K562 treated with DMSO at 1 percent for 4 hours (cell line): ENCODE measurements around the gene ALOX12. TPM values are rescaled to one million over a fixed set of nuclear protein-coding genes. Genes with fewer than 3 reads are reported as not detected.

Source experiments
- total RNA-seq: library from RNA; unstranded; fragments of 300-600 nt; gene quantifications from 2 replicates; pipeline ENCODE4 v1.2.3, GENCODE V29; 2022; ENCODE audit not compliant: insufficient read depth

ALOX12 gene, protein sequence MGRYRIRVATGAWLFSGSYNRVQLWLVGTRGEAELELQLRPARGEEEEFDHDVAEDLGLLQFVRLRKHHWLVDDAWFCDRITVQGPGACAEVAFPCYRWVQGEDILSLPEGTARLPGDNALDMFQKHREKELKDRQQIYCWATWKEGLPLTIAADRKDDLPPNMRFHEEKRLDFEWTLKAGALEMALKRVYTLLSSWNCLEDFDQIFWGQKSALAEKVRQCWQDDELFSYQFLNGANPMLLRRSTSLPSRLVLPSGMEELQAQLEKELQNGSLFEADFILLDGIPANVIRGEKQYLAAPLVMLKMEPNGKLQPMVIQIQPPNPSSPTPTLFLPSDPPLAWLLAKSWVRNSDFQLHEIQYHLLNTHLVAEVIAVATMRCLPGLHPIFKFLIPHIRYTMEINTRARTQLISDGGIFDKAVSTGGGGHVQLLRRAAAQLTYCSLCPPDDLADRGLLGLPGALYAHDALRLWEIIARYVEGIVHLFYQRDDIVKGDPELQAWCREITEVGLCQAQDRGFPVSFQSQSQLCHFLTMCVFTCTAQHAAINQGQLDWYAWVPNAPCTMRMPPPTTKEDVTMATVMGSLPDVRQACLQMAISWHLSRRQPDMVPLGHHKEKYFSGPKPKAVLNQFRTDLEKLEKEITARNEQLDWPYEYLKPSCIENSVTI
- 3.8 and 6.1 TPM in 2 replicates for total RNA-seq

DNA sequence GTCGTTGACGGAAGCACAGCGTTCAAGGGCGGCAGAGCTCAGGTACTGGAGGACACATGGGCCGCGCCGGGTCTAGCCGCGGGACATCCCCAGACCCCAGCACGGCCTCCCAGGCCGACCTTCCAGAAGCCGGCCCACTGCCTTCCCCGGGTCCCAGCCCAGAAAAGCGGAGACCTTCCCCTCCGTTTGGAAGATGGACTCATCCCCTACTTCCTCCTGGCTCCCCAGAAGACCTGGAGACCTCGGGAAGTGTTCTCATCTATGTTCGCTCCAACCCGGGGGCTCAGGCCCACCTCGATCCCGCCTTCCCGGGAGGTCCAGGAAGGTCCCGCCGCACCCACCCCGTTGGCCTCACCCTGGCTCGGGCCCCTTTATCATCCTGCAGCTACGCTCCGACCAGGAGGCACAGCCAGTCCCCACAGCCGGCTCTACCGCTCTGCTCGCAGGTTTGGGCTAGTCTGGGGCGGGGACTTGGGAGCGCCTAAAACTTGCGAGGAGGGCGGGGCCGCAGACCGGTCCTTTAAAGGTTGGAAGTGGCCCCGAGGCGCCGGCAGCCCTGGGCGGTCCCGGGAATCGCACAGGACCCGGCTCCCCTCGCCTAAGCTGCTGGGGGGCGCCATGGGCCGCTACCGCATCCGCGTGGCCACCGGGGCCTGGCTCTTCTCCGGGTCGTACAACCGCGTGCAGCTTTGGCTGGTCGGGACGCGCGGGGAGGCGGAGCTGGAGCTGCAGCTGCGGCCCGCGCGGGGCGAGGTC lies at the start of gene ALOX12:
Gene ALOX12, plus strand, starts transcription at position 550 of the 756 bp plus-strand sequence. Its CDS starts 69 bp downstream, at position 619.

DNA sequence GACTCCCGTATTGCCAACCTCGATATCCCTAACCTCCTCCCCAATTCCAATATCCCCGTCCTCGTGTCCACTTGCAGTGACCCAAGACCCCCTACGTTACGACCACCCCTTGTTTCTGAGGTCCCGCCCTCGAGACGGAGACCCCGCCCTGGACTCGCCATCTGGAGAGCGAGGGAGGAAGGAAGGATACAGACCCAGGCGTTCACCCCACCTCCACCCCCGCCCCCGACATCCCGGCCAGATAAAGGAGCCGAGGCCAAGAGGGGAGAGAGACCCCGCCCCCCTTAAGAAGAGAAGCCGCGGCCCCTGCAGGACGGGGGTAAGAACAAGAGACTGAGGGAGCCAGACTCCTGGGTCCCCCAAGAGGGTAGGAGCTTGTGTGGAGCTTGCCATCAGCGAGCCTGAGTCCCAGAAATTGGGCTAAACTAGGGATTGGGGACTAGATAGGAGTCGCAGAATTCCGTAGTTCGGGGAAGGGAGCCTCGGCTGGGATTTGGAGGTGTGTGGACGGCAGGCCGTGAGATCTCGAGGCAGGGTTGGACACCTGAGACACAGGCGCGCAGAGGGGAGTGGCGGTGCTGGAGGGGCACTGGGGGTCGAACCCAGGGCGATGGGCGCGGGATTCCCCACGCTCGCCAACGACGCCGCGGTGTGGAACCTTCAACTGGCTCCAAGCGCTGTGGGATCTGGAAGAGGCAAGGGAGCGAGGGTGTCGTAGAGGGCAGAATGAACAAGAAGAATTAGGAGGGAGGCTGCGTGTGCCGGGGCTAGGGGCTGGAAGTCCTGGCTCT lies 27.1 kb downstream of the ALOX12 start, which contains the start of gene BCL6B:
Gene BCL6B, plus strand, starts transcription at position 270 of the 791 bp plus-strand sequence. CDS start 622 bp downstream, outside the sequence.

GRCh38 chr17:7035591-7036368 lies 39.9 kb downstream of the ALOX12 start, which contains the start of gene SLC16A13:
Gene SLC16A13, plus strand, starts transcription at chr17:7036015. Its CDS starts 368 bp downstream, at chr17:7036383.

DNA sequence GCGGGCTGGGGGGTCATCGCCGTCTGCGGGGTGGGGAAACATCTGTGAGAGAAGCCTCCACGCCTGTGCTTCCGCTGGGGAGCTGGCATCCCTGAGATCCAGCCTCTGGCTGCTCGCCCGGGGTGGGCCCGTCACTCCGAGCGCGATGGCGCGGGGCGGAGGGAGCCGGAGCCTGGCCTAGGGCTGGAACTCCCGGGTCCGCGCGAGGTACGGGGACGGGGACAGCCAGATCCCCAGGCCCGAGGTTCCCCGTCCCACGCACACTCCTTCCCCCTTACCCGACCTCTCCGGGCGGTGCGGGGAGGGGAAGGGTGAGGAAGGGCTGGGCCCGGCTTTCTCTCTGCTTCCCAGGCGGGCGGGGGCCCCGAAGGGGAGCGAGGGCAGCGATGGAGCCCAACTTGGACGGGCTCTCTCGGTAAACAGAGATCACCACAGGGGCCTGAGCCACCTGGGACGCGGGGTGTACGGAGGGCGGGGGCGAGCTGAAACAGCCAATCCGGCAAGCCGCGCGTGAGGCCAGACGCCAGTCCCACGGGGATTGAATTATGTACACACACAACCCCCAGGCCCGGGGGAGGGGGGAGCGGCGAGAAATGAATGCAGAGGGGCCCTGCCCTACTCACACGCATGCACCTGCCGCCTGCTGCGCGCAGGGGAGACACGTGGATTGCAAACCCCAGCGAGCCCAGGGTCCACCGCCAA lies 47.8 kb downstream of the ALOX12 start, which contains the start of gene SLC16A11:
Gene SLC16A11, minus strand, starts transcription at position 596 of the 702 bp plus-strand sequence. Its CDS starts 579 bp downstream, at position 17.

Other genes with a start within 250 kb of the ALOX12 start
- not detected in 2 replicates for gene XAF1, start 240.0 kb upstream of the ALOX12 start, total RNA-seq
- gene FBXO39, start 219.8 kb upstream of the ALOX12 start, total RNA-seq: not detected in 2 replicates
- gene TEKT1, start 164.3 kb upstream of the ALOX12 start, total RNA-seq: not detected in 2 replicates
- 351 TPM in 2 replicates for gene RNASEK, start 16.6 kb downstream of the ALOX12 start, total RNA-seq
- 0.58 and 0.67 TPM in 2 replicates for gene BCL6B, start 27.0 kb downstream of the ALOX12 start, total RNA-seq
- 1.3 and 3.5 TPM in 2 replicates for gene SLC16A13, start 40.0 kb downstream of the ALOX12 start, total RNA-seq
- gene SLC16A11, start 48.0 kb downstream of the ALOX12 start, total RNA-seq: not detected in 2 replicates
- gene CLEC10A, start 84.2 kb downstream of the ALOX12 start, total RNA-seq: not detected in 2 replicates
- gene ASGR2, start 118.8 kb downstream of the ALOX12 start, total RNA-seq: not detected in 2 replicates
- 0.52 TPM in 1 of 2 replicates, not detected in the other for gene ASGR1, start 183.3 kb downstream of the ALOX12 start, total RNA-seq
- 5.6 and 7.8 TPM in 2 replicates for gene DLG4, start 223.8 kb downstream of the ALOX12 start, total RNA-seq
- gene ACADVL, start 223.9 kb downstream of the ALOX12 start, total RNA-seq: 284 and 290 TPM in 2 replicates
- 46.3 and 47.3 TPM in 2 replicates for gene DVL2, start 238.5 kb downstream of the ALOX12 start, total RNA-seq
- gene PHF23, start 243.4 kb downstream of the ALOX12 start, total RNA-seq: 11.3 and 15.0 TPM in 2 replicates
- gene GABARAP, start 246.4 kb downstream of the ALOX12 start, total RNA-seq: 256 and 265 TPM in 2 replicates